GM19238 (cell line): ENCODE results near the gene HNRNPM.
A peak's percentile ranks its signal among the peaks of the same experiment; 100 is the strongest.

Experiments
- DNase-seq: peaks from one replicate; pipeline ENCODE4 v3.0.0; 2011; ENCODE audit warnings: low spot score; ENCODE audit not compliant: insufficient read length

HNRNPM gene

DNA sequence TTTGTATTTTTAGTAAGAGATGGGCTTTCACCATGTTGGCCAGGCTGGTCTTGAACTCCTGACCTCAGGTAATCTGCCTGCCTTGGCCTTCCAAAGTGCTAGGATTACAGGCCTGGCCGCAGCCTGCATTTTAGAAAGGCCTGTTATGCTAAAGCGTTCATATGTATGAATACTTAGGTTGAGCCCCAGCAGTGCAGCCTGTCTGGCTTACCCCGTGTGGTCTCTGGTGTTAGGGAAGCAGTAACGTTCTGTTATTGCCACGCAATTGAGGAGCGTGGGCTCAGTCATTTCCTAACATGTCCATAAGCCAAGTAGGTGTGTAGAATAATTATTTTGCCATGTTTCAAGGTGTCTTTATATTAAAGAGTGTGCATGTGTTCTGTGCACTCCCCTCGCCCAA lies 14.3 kb downstream of the HNRNPM start:
- DNase-seq, result no peak

DNA sequence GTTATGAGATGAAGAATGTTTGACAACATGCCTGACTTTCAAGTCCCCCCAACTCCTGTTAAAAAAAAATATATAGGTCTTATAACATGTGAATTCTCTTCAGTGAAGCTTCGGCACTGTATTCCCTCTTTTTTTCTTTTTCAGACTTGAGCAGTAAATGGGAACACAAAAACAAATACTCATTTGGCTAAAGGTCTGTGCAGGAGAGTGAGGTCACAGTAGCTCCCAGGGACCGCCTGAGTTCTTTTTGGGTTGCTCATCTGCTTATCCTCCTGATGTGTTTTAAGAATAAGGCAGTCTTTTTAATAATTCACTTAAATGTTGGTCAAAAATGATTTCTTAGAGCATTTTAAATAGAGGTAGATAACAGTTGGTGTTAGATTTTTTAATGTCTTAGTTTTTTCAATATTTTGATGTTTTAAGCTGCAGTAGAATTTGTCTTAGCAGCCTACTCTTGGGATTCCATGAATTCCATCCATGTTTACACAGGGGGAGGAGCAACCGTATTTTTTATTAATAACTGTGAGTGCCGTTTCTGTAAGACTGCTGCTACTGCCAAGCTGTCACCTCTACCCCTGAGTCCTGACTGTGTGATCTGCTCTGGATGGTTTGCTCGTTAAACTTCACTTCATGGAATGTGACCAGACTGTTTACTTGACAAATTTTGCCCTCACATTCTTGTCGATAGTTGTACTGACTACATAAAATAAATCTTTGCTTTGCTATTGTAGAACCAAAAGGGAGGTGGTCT lies 14.9 kb downstream of the HNRNPM start:
- DNase-seq, result no peak

GRCh38 chr19:8460516-8461298 lies 15.9 kb downstream of the HNRNPM start:
- DNase-seq, result no peak

DNA sequence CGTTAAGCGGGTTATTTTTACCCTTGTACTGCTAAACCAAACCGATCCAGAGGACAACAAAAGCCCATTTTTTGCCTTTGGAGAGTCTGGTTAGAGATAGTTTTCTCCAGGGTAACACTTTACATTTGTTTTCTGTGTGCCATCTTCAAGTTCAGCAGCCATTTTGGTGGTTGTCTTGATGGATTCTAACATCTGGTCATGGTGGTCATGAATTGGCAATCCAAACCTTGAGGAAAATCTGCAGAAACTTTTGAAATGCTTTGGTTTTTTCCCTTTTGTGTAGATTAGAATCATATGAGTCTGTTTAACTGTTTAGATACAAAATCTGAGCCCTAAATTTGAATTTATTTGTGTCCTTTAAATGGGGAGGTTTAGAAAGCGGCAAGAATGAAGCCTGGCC lies 16.6 kb downstream of the HNRNPM start:
- DNase-seq, result no peak

DNA sequence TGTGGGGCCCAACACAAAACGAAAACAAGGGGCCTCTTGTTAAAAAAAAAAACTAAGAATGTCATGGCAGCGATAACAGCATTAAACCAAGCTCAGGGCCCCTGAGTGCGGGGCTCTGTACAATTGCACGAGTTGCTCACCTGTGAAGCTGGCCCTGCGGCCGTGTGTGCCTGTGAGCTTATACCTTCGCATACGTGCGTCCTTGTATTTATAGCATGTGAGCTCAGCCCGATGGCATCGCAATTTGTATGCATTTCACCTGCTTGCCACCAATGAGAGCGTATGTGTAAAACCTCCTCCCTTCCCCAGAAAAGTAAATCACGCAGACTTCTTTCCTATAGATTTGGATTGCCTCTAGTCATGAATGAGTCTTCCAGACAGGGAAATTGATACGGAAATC lies 17.1 kb downstream of the HNRNPM start:
- no peak for DNase-seq

DNA sequence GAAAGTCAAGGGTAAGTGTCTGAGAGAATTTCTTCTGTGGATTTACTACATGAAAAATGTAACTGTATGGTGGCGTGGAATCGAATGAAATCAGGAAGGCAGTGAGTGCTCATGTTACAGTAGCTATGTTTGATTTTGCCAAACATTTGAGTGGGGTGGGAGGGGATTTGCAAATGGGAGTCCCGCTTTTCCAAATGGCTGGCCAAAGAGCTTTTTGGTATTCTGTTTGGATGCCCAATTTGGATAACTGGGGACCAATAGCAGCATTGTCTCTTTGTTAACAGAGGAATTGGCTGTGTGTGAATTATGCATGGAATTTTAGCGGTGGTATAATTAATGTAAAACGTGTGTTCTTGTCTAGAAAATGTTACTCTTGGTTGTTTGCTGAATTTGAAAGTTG lies 17.8 kb downstream of the HNRNPM start:
- no peak for DNase-seq

DNA sequence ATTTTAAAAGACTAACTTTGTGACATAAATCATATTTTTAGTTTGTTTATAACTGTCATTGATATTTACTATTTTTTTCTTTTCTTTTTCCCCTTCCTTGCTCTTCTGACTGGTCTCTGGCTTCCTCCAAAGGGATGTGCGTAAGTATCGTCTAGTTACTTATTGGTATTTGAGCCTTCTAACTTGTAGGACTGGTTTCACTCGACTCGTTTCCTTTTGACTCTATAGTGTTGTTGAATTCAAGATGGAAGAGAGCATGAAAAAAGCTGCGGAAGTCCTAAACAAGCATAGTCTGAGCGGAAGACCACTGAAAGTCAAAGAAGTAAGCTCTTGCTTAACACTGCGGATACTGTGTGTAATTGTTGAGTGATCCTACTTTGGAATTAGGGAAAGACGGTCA lies 18.6 kb downstream of the HNRNPM start:
- no peak for DNase-seq

DNA sequence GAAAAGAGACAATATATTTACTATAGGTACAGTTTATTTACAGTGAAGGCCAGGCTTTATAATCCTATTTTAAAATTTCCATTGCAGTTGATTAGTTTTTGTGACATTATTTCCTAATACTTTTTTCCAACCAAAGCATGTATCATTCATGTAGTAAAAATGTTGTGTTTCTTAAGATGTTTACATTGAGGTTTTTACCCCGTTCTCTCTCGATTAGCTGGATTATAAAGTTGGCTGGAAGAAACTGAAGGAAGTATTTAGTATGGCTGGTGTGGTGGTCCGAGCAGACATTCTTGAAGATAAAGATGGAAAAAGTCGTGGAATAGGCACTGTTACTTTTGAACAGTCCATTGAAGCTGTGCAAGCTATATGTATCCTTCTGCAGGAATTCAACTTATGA lies 21.2 kb downstream of the HNRNPM start:
- DNase-seq, result no peak

GRCh38 chr19:8468124-8468523 lies 23.3 kb downstream of the HNRNPM start:
- DNase-seq, result no peak

GRCh38 chr19:8468761-8469373 lies 24.1 kb downstream of the HNRNPM start:
- DNase-seq, result no peak

DNA sequence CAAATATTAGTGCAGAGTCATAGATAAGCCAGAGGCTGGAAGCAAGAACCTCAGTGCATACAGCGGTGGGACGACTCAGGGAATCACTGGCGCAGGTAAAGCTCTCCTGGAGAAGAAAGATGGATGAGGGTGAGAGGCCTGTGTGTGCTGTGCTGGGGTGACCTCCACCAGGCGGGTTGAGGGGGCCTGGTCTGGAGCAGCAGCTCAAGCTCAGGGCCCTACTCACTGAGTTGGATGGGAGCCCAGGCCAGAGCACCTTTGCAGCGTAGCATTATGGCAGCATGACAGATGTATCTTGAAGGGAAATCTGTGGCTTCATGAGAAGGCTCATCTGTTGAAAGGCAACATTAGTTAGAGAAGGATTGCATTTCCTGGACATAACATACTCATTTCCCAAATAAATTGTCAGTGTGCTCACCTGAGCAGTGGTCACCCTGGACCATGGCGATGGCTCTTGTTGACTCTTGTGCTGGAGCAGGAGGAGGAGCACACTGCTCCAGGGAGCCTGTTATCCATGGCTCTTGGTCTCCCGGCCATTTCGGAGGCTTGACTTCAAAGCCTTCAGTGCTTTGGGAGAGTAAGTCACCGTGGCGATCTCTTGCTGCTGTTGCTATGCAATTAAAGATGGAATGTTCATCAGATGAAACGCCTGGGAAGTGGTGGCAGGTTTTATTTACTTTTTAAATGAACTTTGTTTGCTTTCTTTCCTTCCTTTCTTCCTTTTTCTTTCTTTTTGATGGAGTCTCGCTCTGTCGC lies 25.0 kb downstream of the HNRNPM start:
- no peak for DNase-seq

DNA sequence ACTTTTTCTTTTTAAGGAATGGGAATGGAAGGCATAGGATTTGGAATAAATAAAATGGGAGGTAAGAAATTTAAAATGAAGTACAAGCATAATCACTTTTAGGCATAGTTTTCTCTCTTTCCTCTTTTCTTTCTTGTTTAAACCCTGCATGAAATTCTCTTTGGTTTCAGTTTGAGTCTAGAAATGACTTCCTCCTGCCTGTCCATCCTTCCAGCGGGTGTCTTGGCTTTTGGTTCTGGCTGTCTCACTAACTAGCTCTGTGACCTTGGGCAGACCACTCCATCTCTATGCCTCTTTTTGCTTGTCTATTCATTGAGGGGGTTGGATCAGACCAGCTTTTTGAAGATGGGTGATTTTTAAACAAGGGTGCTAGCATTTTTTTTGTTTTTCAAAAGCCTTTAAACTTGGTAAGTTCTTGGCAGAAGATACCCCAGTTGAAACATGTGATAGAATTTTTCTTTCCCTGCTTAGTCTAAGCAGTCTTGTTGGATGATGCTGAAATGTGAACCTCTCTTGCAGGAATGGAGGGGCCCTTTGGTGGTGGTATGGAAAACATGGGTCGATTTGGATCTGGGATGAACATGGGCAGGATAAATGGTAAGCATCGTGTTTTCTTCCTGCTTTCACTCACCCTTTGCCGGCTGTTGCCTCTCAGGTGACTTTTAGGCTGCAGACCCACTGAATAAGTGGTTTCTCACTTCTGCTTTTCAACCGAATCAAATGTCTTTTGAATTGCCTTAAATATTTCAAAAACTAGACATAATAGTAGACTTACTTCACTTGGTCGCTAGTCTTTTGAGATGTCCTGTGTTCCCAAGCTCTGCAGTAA lies 29.1 kb downstream of the HNRNPM start:
- DNase-seq, result peak; percentile 71

DNA sequence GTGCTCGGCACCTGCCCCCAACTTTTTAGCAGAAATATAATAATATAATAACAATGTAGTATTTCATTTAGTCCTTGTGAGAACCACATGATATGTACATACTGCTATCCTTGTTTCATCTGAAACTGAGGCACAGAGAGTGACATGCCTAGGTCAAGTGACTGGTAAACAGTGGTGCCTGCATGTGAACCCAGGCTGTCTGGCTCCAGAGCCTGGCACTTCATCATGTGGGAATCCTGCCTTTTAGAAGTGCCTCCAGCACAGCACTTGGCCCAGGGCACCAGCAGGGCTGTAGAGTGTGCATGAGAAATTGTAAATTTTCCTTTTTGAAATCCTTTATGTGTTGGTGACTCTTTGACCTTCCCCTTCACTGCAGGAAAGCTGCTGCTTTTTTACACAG lies 30.2 kb downstream of the HNRNPM start:
- DNase-seq, result no peak

DNA sequence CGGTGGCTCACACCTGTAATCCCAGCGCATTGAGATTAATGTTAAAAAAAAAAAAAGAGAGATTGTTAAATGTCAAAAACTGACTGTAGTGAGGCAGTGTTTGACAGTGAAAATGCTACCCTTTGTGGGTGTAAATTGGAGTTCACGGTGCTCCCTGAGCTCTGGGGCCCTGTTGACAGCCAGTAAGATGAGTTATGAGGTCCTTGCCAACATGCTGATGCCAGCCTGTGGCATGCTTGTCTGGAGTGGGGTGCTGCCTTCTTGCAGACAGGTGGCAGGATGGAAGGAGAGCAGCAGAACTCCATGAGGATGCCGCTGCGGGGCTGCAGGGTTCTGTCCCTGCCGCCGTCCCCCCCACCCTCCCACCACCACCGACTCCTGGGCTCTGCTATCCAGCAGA lies 31.7 kb downstream of the HNRNPM start:
- no peak for DNase-seq

DNA sequence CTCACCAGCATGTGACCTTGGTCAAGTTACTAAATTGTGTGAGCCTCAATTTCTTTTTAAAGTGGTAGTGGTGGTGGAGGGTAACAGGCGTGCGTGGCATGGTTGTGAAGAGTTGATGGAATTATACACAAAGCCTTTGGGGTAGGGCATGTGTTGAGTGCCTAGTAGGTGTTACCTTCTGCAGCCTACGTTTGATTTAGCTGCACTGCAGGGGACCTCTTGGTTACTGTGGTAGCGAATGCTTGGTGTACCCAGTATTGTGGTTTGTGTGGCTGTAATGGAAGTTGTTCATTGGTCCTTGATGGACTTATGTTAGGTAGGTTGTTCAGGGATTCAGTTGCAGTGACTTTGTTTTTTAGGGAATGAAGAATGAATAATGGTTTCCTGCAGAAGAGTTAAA lies 33.1 kb downstream of the HNRNPM start:
- DNase-seq, result no peak

- DNase-seq, result no peak
Measured at GRCh38 chr19:8478598-8478997, 33.8 kb downstream of the HNRNPM start.

DNA sequence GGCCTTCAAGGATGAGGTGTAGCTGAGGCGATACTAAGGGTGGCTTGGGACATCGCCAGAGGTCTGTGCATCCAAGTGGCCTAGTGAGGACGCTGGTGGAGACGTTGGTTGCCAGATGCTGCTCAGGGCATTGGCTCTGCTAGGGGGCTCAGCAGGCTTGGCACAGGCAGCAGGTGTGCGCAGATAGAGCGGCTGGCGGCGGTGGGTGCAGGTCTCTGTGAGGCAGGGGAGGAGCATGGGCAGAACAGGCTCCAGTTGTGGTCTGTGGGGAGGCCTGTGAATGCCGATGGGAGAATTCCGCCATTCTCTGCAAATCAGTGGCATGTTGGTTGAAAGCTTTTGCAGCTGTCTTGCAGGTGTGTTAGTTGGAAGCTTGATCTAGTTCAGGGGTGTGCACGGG lies 36.4 kb downstream of the HNRNPM start:
- no peak for DNase-seq

DNA sequence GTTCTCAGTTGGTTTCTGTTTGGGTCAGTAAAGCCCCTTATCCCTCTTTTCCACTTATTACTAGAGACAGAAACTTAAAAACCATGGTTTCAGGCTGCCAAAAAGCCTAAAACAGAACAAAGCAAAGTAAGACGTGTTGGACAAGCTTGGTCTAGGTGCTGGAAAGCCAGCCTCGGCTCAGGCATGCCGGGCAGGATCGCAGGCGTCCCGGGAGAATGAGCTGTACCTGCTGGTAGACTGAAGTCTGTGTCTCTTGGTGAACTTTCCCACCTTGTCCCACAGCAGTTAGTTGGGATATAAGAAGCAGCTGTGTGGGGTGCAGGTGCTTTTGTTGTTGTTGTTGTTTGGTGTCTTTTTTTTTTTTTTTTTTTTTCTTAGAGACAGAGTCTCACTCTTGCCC lies 36.8 kb downstream of the HNRNPM start:
- no peak for DNase-seq

GRCh38 chr19:8482696-8483095 lies 37.9 kb downstream of the HNRNPM start:
- no peak for DNase-seq

DNA sequence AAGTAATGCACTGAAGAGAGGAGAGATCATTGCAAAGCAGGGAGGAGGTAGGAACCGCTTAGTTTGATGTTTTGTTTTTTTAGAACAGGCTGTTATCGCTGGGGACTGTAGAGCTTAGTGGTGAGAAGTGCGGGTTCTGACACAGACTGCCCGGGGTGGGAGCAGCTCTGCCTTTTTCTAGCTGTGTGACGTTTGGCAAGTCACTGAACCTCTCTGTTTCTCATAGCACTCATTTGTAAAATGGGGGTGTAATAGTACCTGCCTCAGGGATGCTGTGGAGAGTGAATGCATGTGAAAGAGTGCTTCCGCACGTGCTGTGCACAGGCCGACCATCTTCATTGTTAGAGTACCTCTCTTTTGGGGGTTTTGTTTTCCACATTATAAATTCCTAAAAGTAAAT lies 38.4 kb downstream of the HNRNPM start:
- no peak for DNase-seq

- no peak for DNase-seq
Measured at GRCh38 chr19:8484331-8484894, 39.6 kb downstream of the HNRNPM start.
